K562 (cell line): ENCODE data around the gene C10orf143. TPM values are rescaled to one million over a fixed set of nuclear protein-coding genes. Genes with fewer than 3 reads are reported as not detected.

ENCODE experiments used
- ATAC-seq: fragments of 200-7000 bp; cut with Tn5 transposase; 3 replicates; pipeline ENCODE4 v1.9.1; 2020; ENCODE audit warnings: moderate library complexity
- BruUV-seq: library from RNA; stranded (reverse); fragments of 400-500 nt; replicated peaks from 2 replicates; lab custom pipeline; 2021; lab: Mats Ljungman, UMichigan
- CTCF ChIA-PET: fragments of 300-600 bp; formaldehyde crosslinking; extraction: SDS; loops from one replicate; lab custom pipeline; 2021; ENCODE audit warnings: low intra/inter-chr PET ratio; lab: Yijun Ruan, JAX
- POLR2A ChIA-PET: fragments of 300-600, 350-650 bp; sonication (Branson Sonifier 250); formaldehyde crosslinking; extraction: SDS; loops from one replicate; lab custom pipeline; 2021; ENCODE audit warnings: antibody characterized with exemption, inconsistent platforms; lab: Yijun Ruan, JAX
- DNase-seq, 4 experiments: peaks; one replicate each; pipeline versions ENCODE4 v3.0.0 to v3.0.0-alpha.2; 2011 to 2018; ENCODE audit warnings: low spot score in 3 of 4, mixed read lengths in 3 of 4; ENCODE audit errors: extremely low read depth in 1 of 4
- FAIRE-seq: peaks from 2 replicates; lab custom pipeline; 2011; peaks lifted over from hg19 to GRCh38; lab: Jason Lieb, UNC
- H2AFZ ChIP-seq: 2 replicates; pipeline ENCODE4 v1.6.0; 2011; ENCODE audit warnings: low read depth, low read length, control low read depth, inconsistent platforms
- H3K27ac ChIP-seq: fragments of 200-600 bp; 3 replicates; pipeline ENCODE4 v1.8.0; 2011; ENCODE audit warnings: low read depth, mild to moderate bottlenecking, control low read depth, inconsistent platforms, low read length, moderate library complexity, mixed read lengths; ENCODE audit errors: extremely low read depth
- H3K27me3 ChIP-seq, 2 experiments: fragments of 300-600 bp in 1 of 2; 2 replicates in 1 of 2; 3 replicates in 1 of 2; pipeline versions ENCODE4 v1.6.0 to v1.8.0; 2011; ENCODE audit warnings: inconsistent platforms in 2 of 2, low read length in 2 of 2, mild to moderate bottlenecking in 1 of 2, mixed read lengths in 1 of 2, moderate library complexity in 1 of 2; ENCODE audit not compliant: control insufficient read depth in 2 of 2, insufficient read depth in 2 of 2
- H3K36me3 ChIP-seq: fragments of 300-600 bp; 3 replicates; pipeline ENCODE4 v1.8.0; 2011; ENCODE audit warnings: mild to moderate bottlenecking, low read length, inconsistent platforms; ENCODE audit not compliant: control insufficient read depth, insufficient read depth
- H3K4me1 ChIP-seq, 2 experiments: fragments of 200-600 bp in 1 of 2; replicated peaks in 1 of 2; 2 replicates in 1 of 2; 3 replicates in 1 of 2; pipeline versions ENCODE4 v1.5.1 to v1.8.0; 2011; ENCODE audit warnings: inconsistent platforms in 2 of 2, low read length in 2 of 2, mild to moderate bottlenecking in 1 of 2, mixed read lengths in 1 of 2, moderate library complexity in 1 of 2; ENCODE audit not compliant: control insufficient read depth in 2 of 2, insufficient read depth in 2 of 2
- H3K4me2 ChIP-seq: 2 replicates; pipeline ENCODE4 v1.6.1; 2011; ENCODE audit warnings: low read length, control low read depth, inconsistent platforms, mixed read lengths; ENCODE audit not compliant: insufficient read depth
- H3K4me3 ChIP-seq: fragments of 200-600 bp; sonication (generic), shearing (Covaris generic); 2 replicates; pipeline ENCODE4 v1.5.1; 2016; ENCODE audit warnings: control low read depth, inconsistent platforms
- H3K79me2 ChIP-seq: fragments of 200-600 bp; 3 replicates; pipeline ENCODE4 v1.8.0; 2011; ENCODE audit warnings: low read length, inconsistent platforms; ENCODE audit not compliant: control insufficient read depth, insufficient read depth
- H3K9ac ChIP-seq, 2 experiments: 2 replicates each; pipeline versions ENCODE4 v1.6.0 to v1.6.1; 2011; ENCODE audit warnings: low read depth in 2 of 2, low read length in 2 of 2, control low read depth in 1 of 2, inconsistent platforms in 1 of 2, mild to moderate bottlenecking in 1 of 2, mixed read lengths in 1 of 2; ENCODE audit not compliant: insufficient read depth in 1 of 2
- H3K9me1 ChIP-seq: one replicate; pipeline ENCODE4 v1.6.0; 2011; ENCODE audit warnings: inconsistent platforms, mild to moderate bottlenecking, low read length, moderate library complexity; ENCODE audit not compliant: control insufficient read depth, insufficient read depth
- H3K9me3 ChIP-seq: replicated peaks from 2 replicates; pipeline ENCODE4 v1.5.1; 2011; ENCODE audit warnings: low read depth, low read length, inconsistent platforms; ENCODE audit not compliant: control insufficient read depth, insufficient read depth
- H4K20me1 ChIP-seq: replicated peaks from 2 replicates; pipeline ENCODE4 v1.6.1; 2011; ENCODE audit warnings: low read length, inconsistent platforms, mixed read lengths; ENCODE audit not compliant: control insufficient read depth, insufficient read depth
- CREB3 ChIP-seq: fragments of 450-650 bp; conservative IDR thresholded peaks from 2 replicates; pipeline ENCODE4 v1.6.1; 2016; ENCODE audit warnings: missing genetic modification characterization, low read depth, mild to moderate bottlenecking, missing compliant biosample characterization, moderate library complexity
- HNRNPK ChIP-seq: fragments of 200-400 bp; formaldehyde crosslinking; IDR thresholded peaks from one replicate; pipeline ENCODE4 v1.6.1; 2018; ENCODE audit warnings: mild to moderate bottlenecking, low read depth, low read length; ENCODE audit not compliant: poor library complexity, severe bottlenecking
- NUFIP1 ChIP-seq: fragments of 450-650 bp; IDR thresholded peaks from 2 replicates; pipeline ENCODE4 v1.6.1; 2018; ENCODE audit not compliant: partially characterized antibody
- TBP ChIP-seq: optimal IDR thresholded peaks from 2 replicates; pipeline ENCODE3; 2011; ENCODE audit warnings: low read depth, low read length, improper control_type of control experiment
- ZNF75A ChIP-seq: fragments of 450-650 bp; formaldehyde crosslinking; IDR thresholded peaks from 2 replicates; pipeline ENCODE4 v1.4.0; 2020; ENCODE audit warnings: mild to moderate bottlenecking
- WGBS: fragments of 100-300 bp; shearing (Covaris generic); methylation state at CpG from one replicate; pipeline ENCODE4 v1.1.6; 2016; ENCODE audit warnings: low coverage, mixed read lengths; ENCODE audit not compliant: insufficient coverage; ENCODE audit errors: missing lambda C conversion rate; 5-methylcytosine and 5-hydroxymethylcytosine counted together
- in situ Hi-C: fragments of 300-500 bp; cut with MboI; formaldehyde crosslinking; loops from 4 replicates; pipeline ENCODE4 v1.15.0; 2018; ENCODE audit warnings: inconsistent platforms, mixed read lengths
- intact Hi-C: fragments of 100-400 bp; cut with micrococcal nuclease; formaldehyde crosslinking; loops from 2 replicates; pipeline ENCODE4 v1.14.2; 2022
- polyA plus RNA-seq, 8 experiments: library from polyadenylated mRNA; depleted of rRNA in 4 of 8; stranded (reverse) in 5 of 8; unstranded in 3 of 8; fragments of >200 nt; fragmentation: Nextera tagmentation in 2 of 8; fragmentation: Illumina TruSeq in 1 of 8; extraction: Ambion mirVana in 2 of 8; extraction: Trizol in 1 of 8; gene quantifications; 2 replicates each; pipeline versions ENCODE4 v1.2.1 to v1.2.3, GENCODE V29; 2011 to 2014; ENCODE audit warnings: inconsistent platforms in 1 of 8, missing spikeins in 1 of 8
- total RNA-seq, 7 experiments: library from RNA; depleted of rRNA in 6 of 7; stranded (reverse); fragments of >200 nt in 6 of 7; fragmentation: Illumina TruSeq in 2 of 7; extraction: Trizol in 2 of 7; gene quantifications; 2 replicates each; pipeline versions ENCODE4 v1.2.1 to v1.2.3, GENCODE V29; 2011 to 2021; ENCODE audit warnings: low replicate concordance in 1 of 7

Gene C10orf143
- total and polyA plus RNA-seq, 9 of the 15 experiments (the other 6 are each of a cell fraction or from before 2014, with no cell fraction given) = 0.07 to 0.42 (median 0.25) TPM; not detected in 2

- Histone ChIP-seq H3K27ac (no peak overlapping the region), H3K9me1 (no peaks in the 10 kb centered on the region), H3K4me1 (no peaks in the 10 kb centered on the region), H3K9me3 (no peaks in the 10 kb centered on the region), H4K20me1 (no peaks in the 10 kb centered on the region), H3K27me3 (peaks cover 0 to 36% of the 10 kb centered on the region in 2 experiments; a peak in 2 of 5 replicates), H3K4me3 (no peak overlapping the region), H3K36me3 (no peaks in the 10 kb centered on the region), H3K79me2 (no peaks in the 10 kb centered on the region), H3K9ac (no peak overlapping the region), H3K4me2 (no peak overlapping the region), H2AFZ (no peak overlapping the region)
- intact Hi-C loops = no loop called here
- ATAC-seq (no peak), DNase-seq (no peak), FAIRE-seq (no peak)
- in situ Hi-C loops = no loop called here
- no peak for TF ChIP-seq ZNF75A (CRISPR knock-in tag)
- TF ChIP-seq NUFIP1 = no peak
- TF ChIP-seq CREB3 (tag) = no peak
- no peak for TF ChIP-seq TBP
- TF ChIP-seq HNRNPK = no peak
- POLR2A ChIA-PET = interaction anchor here (0.6 kb wide), 1 partner anchor 107 kb away, joined by 3 read pairs; no protein-coding TSS in a partner anchor
- 0% methylated on average over 12 of the region's 12 CpGs for WGBS
- BruUV-seq = no TSS peak
- CTCF ChIA-PET = no interaction called here
Observed at GRCh38 chr10:130021383-130021950, 89.2 kb downstream of the C10orf143 start.
